Activated CD4-positive, alpha-beta T cell treated with anti-CD3 and anti-CD28 coated beads for 48 hours (primary cell): Measurements from ENCODE around the gene GTSE1.
A peak's percentile ranks its signal among the peaks of the same experiment; 100 is the strongest.

Experiments used
- DNase-seq: peaks from one replicate; pipeline ENCODE4 v3.0.0-alpha.2; 2020

GTSE1 gene

GRCh38 chr22:46367707-46368191 is 71.1 kb downstream of the GTSE1 start:
- DNase-seq, result peak; percentile 83

- DNase-seq, result no peak
Measured at GRCh38 chr22:46368422-46368821, 71.8 kb downstream of the GTSE1 start.

- no peak for DNase-seq
Measured at GRCh38 chr22:46368871-46369715, 72.4 kb downstream of the GTSE1 start.

- no peak for DNase-seq
Measured at GRCh38 chr22:46369716-46370583, 73.3 kb downstream of the GTSE1 start.

- DNase-seq, result no peak
Measured at GRCh38 chr22:46370584-46371291, 74.1 kb downstream of the GTSE1 start.

GRCh38 chr22:46371623-46372226 is 75.1 kb downstream of the GTSE1 start:
- no peak for DNase-seq

GRCh38 chr22:46372686-46373085 is 76.0 kb downstream of the GTSE1 start:
- DNase-seq, result no peak

GRCh38 chr22:46373159-46373558 is 76.5 kb downstream of the GTSE1 start:
- no peak for DNase-seq

GRCh38 chr22:46373921-46374662 is 77.4 kb downstream of the GTSE1 start:
- peak; percentile 29 for DNase-seq

- no peak for DNase-seq
Measured at GRCh38 chr22:46374663-46375474, 78.2 kb downstream of the GTSE1 start.

GRCh38 chr22:46376111-46376510 is 79.4 kb downstream of the GTSE1 start:
- DNase-seq, result no peak

- no peak for DNase-seq
Measured at GRCh38 chr22:46376908-46377524, 80.3 kb downstream of the GTSE1 start.

GRCh38 chr22:46377525-46378425 is 81.1 kb downstream of the GTSE1 start:
- DNase-seq, result no peak

- DNase-seq, result no peak
Measured at GRCh38 chr22:46378426-46379065, 81.9 kb downstream of the GTSE1 start.

- no peak for DNase-seq
Measured at GRCh38 chr22:46379066-46379930, 82.6 kb downstream of the GTSE1 start.

- DNase-seq, result no peak
Measured at GRCh38 chr22:46380069-46380468, 83.4 kb downstream of the GTSE1 start.
